HG03159 (cell line): ENCODE data around the gene MYOT.

Experiments used
- ATAC-seq: cut with Tn5 transposase; IDR thresholded peaks from one replicate; pipeline ENCODE4 v1.9.1; 2021; ENCODE audit warnings: mild to moderate bottlenecking, moderate library complexity; ENCODE audit not compliant: unreplicated experiment

The MYOT gene

DNA sequence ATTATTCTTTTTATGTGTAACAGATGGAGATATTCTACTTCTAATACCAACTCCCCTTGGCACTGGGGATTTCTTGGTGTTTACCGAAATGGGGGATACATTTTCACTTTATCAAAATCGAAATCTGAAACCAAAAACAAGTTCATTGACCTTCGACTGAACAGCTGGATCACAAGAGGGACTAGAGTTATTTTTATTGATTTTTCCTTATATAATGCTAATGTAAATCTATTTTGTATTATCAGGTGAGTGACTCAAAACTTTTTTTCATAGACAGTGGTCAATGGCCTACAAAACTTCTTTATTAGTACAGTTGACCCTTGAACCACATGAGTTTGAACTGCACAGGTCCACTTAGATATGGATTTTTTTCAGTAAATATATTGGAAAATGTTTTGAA lies 31.8 kb downstream of the MYOT start:
- ATAC-seq, result no peak

DNA sequence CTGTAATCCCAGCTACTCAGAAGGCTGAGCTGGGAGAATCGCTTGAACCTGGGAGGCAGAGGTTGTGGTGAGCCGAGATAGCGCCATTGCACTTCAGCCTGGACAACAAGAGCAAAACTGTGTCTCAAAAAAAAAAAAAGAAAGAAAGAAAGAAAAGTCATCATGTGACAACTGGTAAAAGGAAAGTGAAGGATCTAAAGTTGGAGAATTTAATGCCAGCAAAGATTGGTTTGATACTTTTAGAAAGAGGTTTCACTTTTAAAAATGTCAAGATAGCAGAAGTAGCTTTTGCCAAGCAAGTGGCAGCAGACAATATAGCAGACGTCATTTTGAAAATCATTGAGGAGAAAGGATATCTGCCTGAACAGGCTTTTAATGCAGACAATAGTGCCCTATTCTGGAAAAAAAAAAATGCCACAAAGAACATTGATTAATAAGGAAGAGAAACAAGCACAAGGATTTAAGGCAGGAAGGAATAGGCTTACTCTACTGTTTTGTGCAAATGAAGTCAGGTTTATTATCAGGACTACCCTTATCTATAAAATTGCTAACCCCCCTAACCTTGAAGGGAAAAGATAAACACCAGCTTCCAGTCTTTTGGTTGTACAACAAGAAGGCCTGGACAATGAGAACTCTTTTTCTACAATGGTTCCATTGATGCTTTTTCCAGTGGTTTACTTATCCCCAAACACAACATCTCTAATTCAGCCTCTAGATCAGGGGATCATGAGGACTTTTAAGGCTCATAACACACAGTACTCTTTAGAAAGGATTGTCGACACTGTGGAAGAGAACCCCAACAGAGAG lies 33.6 kb downstream of the MYOT start:
- ATAC-seq, result no peak

DNA sequence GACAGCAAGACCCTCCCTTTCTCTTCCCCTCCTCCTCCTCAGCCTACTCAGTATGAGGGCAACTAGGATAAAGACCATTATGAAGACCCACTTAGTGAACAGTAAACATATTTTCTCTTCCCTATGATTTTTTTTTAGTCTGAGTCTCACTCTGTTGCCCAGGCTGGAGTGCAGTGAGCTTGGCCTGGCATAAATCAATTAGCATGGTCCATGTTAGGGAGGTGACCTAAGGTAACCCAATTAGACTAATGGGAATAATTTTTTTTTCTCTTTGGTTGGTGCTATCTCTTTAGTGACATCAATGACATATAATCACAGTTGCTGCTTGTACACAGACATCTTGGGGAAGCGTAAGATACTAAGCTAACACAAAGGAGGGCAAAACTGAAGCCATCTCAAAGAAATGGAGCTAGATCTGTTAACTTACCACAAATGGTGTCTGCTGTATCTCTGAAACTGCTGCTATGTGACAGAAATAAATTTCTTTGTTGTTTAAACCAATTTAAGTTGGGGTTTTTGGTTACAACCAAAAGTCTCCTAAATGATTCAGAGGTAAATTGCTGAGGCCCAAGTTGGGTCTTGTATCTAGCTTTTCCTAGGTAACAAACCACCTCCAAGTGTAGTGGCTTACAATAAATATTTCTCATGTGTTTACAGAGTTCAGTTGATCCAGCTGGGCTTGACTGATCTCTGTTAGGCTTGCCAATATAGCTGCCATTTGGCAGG lies 34.9 kb downstream of the MYOT start:
- no peak for ATAC-seq

- no peak for ATAC-seq
Measured at GRCh38 chr5:137914758-137915157, 47.1 kb downstream of the MYOT start.

DNA sequence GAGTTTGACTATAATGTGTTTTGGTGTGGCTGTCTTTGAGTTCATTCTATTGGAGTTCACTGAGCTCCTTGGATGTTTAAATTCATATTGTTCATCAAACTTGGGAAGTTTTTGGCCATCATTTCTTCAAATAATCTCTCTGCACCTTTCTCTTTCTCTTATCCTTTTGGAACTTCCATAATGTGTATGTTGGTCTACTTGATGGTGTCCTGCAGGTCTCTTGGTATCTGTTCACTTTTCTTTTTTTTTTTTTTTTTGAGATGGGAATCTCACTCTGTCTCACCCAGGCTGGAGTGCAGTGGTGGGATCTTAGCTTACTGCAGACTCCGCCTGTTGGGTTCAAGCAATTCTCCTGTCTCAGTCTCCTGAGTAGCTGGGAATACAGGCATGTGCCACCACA lies 49.3 kb downstream of the MYOT start:
- ATAC-seq, result no peak

DNA sequence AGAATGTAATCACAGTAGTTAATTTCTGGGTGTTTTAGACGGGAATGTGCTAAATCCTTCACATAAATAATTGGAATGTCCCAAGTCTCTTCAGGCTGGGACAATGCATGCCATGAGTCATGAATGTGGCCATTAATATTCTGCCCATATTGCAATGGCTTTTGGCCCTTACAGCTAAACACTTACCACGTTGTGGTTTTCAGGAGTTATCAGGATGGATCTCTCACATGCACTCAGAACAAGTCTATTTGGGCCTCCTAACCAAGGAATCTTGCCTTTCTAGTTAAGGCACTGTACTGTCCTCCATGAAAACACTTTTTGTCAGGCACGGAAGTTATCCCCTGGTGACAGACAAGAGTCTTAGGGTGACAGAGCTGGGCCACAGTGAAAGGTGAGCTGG lies 54.3 kb downstream of the MYOT start:
- no peak for ATAC-seq

GRCh38 chr5:137923856-137924255 lies 56.2 kb downstream of the MYOT start:
- ATAC-seq, result no peak

GRCh38 chr5:137932800-137933199 lies 65.1 kb downstream of the MYOT start:
- no peak for ATAC-seq

GRCh38 chr5:137933491-137933911 lies 65.8 kb downstream of the MYOT start:
- no peak for ATAC-seq

DNA sequence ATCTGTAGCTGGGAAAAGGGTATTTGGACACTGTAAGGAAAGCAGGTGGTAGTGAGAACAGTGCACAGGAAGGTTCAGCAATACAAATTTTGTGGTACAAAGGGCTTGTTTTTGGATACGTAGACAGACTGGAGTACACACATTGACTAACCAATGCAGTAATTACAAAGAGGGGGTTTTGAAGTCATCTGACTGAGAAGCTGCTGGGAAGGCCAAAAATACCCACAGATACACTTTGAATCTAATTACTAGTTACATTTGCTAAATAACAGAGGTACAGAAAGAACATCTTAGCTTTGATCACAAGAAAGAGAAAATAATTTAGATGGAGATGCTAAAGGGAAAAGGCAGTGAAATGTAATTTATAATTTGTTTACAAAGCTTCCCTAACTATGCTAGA lies 67.5 kb downstream of the MYOT start:
- ATAC-seq, result no peak

- ATAC-seq, result no peak
Measured at GRCh38 chr5:137935694-137936093, 68.0 kb downstream of the MYOT start.
